Measurements from ENCODE around the gene TMPRSS9. TPM values are rescaled to one million over a fixed set of nuclear protein-coding genes. Genes with fewer than 3 reads are reported as not detected.

Gene TMPRSS9
- total and polyA plus RNA-seq, 2 experiments from 2014 or later: 0.28 TPM; not detected in 1

DNA sequence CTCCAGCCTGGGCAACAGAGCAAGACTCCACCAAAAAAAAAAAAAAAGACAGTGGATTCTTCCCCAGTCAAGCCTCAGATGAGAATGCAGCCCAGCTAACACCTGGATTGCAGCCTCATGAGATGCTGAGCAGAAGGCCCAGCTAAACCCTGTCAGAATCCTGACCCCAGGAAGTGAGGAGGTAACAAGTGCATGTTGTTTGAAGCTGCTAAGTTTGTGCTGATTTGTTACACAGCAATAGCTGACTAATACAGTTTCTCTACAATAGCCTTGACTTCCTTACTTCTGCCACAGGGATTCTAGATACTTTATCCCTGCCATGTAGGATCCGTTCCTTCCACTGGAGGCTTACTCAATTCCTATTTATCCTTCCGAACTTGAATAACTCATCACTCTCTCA, 20.5 kb downstream of the TMPRSS9 start:
- Histone ChIP-seq H3K9me2 (ENCODE audit: insufficient read depth) (no peaks in the 10 kb centered on the region), H3K4me2 (ENCODE audit: unreplicated experiment) (no peak overlapping the region), H3K4me3 (no peak overlapping the region), H3F3A (ENCODE audit: insufficient read depth) (peaks cover 6% of the 10 kb centered on the region; the same call in 1 of the 2 replicates), H4K20me1 (ENCODE audit: insufficient read depth) (no peaks in the 10 kb centered on the region), H2AFZ (no peak overlapping the region), H3K27ac (no peak overlapping the region), H3K9me3 (ENCODE audit: low read depth) (no peaks in the 10 kb centered on the region), H3K4me1 (ENCODE audit: insufficient read depth) (peaks cover 10% of the 10 kb centered on the region), H3K27me3 (replicated peaks; ENCODE audit: insufficient read depth) (no peaks in the 10 kb centered on the region), H3K79me2 (ENCODE audit: insufficient read depth) (no peaks in the 10 kb centered on the region), H3K36me3 (ENCODE audit: low read depth) (no peaks in the 10 kb centered on the region), H3K9ac (no peak overlapping the region)
- DNase-seq: no peak
- in situ Hi-C loops (cut with MboI): loop anchor here (10.0 kb wide), 1 partner anchor 96 kb away; the partner anchor contains the start of gene PEAK3
- 56 to 57% methylated on average over 2 of the region's 2 CpGs for WGBS, 2 experiments (ENCODE audit: low coverage in 1 of 2, low lambda C conversion rate in 2 of 2, missing lambda C conversion rate in 2 of 2)
- no peak for TF ChIP-seq EZH2 (IDR thresholded peaks at IDR 0.05; ENCODE audit: insufficient read depth, poor library complexity, severe bottlenecking)

DNA sequence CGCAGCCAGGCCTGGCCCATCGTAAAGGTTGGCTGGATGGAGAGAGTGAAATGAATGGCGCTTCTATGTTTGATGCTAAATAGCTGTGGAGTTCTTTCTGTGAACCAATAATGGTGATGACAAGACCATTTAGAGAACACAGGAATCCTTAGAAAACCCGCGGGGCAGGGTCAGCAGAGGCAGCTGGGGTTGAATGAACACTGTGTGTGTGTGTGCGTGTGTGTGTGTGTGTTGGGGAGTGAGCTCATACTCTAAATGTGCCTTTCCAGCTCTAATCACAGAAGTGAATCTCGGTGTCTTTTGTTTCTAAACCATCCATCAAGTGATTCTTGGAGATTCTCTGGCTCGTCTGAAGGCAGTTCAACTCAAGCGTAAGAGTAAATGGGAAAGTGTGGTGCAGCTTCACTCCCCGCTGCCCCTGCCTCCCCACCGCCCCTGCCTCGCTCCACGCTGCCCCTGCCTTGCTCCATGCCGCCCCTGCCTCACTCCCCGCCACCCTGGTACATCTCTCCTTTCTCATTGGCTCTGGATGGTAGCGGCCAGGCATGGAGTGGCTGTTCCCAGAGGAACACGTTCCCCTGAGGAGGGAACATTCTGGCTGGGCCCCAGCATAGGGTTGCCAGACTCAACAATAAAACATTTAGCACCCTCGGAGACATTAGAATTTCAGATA, 21.2 kb downstream of the TMPRSS9 start:
- peaks cover 6% of the 10 kb centered on the region; the same call in 1 of the 2 replicates for H3F3A ChIP-seq (ENCODE audit: insufficient read depth)
- H2AFZ ChIP-seq: no peak overlapping the region
- 65 to 71% methylated on average over 17 to 18 of the region's 18 CpGs for WGBS, 2 experiments (ENCODE audit: low coverage in 1 of 2, low lambda C conversion rate in 2 of 2, missing lambda C conversion rate in 2 of 2)
- no peak overlapping the region for H3K4me3 ChIP-seq
- peaks cover 10% of the 10 kb centered on the region for H3K4me1 ChIP-seq (ENCODE audit: insufficient read depth)
- H3K9me2 ChIP-seq (ENCODE audit: insufficient read depth): no peaks in the 10 kb centered on the region
- DNase-seq: no peak
- H3K79me2 ChIP-seq (ENCODE audit: insufficient read depth): no peaks in the 10 kb centered on the region
- H4K20me1 ChIP-seq (ENCODE audit: insufficient read depth): no peaks in the 10 kb centered on the region
- in situ Hi-C loops (cut with MboI): loop anchor here (10.0 kb wide), 1 partner anchor 96 kb away; the partner anchor contains the start of gene PEAK3
- H3K9ac ChIP-seq: no peak overlapping the region
- H3K36me3 ChIP-seq (ENCODE audit: low read depth): no peaks in the 10 kb centered on the region
- H3K9me3 ChIP-seq (ENCODE audit: low read depth): no peaks in the 10 kb centered on the region
- no peak overlapping the region for H3K4me2 ChIP-seq (ENCODE audit: unreplicated experiment)
- TF ChIP-seq EZH2 (IDR thresholded peaks at IDR 0.05; ENCODE audit: insufficient read depth, poor library complexity, severe bottlenecking): no peak
- TF ChIP-seq EZH2phosphoT487 (IDR thresholded peaks at IDR 0.05; ENCODE audit: insufficient read depth, low read depth): no peak
- H3K27me3 ChIP-seq (replicated peaks; ENCODE audit: insufficient read depth): no peaks in the 10 kb centered on the region
- H3K27ac ChIP-seq: no peak overlapping the region

DNA sequence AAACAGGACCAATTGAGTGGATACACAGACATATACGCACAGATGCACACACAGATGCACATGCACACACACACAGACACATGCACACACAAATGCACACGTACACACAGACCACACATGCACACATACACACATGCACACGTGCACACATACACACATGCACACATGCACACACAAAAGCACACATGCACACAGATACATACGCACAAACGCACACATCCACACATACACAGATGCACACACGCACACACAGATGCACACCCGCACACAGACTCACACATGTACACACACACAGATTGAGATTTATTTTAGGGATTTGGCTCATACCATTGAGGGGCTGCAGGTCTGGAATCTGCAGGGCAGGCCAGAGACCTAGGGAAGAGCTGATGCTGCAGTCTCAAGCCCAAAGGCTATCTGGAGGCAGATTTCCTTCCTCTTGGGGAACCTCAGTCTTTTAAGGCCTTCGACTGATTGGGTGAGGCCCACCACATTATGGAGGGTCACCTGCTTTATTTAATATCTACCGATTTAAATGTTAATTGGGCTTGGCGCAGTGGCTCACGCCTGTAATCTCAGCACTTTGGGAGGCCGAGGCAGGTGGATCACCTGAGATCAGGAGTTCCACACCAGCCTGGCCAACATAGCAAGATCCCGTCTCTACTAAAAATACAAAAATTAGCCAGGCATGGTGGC, 22.6 kb downstream of the TMPRSS9 start:
- Histone ChIP-seq H3K4me3 (no peak overlapping the region), H3K27ac (no peak overlapping the region), H3K4me1 (ENCODE audit: insufficient read depth) (peaks cover 10% of the 10 kb centered on the region), H2AFZ (no peak overlapping the region), H3K9me3 (ENCODE audit: low read depth) (no peaks in the 10 kb centered on the region), H3K9me2 (ENCODE audit: insufficient read depth) (no peaks in the 10 kb centered on the region), H3K9ac (no peak overlapping the region), H3K79me2 (ENCODE audit: insufficient read depth) (no peaks in the 10 kb centered on the region), H3K4me2 (ENCODE audit: unreplicated experiment) (no peak overlapping the region), H3K27me3 (replicated peaks; ENCODE audit: insufficient read depth) (no peaks in the 10 kb centered on the region), H3F3A (ENCODE audit: insufficient read depth) (peaks cover 6% of the 10 kb centered on the region; the same call in 1 of the 2 replicates), H3K36me3 (ENCODE audit: low read depth) (no peaks in the 10 kb centered on the region), H4K20me1 (ENCODE audit: insufficient read depth) (no peaks in the 10 kb centered on the region)
- 96 to 97% methylated on average over 13 of the region's 13 CpGs for WGBS, 2 experiments (ENCODE audit: low coverage in 1 of 2, low lambda C conversion rate in 2 of 2, missing lambda C conversion rate in 2 of 2)
- TF ChIP-seq EZH2 (IDR thresholded peaks at IDR 0.05; ENCODE audit: insufficient read depth, poor library complexity, severe bottlenecking) (no peak), EZH2phosphoT487 (IDR thresholded peaks at IDR 0.05; ENCODE audit: insufficient read depth, low read depth) (no peak)
- DNase-seq: no peak
- in situ Hi-C loops (cut with MboI): loop anchor here (10.0 kb wide), 1 partner anchor 98 kb away; the partner anchor contains the start of gene PEAK3

DNA sequence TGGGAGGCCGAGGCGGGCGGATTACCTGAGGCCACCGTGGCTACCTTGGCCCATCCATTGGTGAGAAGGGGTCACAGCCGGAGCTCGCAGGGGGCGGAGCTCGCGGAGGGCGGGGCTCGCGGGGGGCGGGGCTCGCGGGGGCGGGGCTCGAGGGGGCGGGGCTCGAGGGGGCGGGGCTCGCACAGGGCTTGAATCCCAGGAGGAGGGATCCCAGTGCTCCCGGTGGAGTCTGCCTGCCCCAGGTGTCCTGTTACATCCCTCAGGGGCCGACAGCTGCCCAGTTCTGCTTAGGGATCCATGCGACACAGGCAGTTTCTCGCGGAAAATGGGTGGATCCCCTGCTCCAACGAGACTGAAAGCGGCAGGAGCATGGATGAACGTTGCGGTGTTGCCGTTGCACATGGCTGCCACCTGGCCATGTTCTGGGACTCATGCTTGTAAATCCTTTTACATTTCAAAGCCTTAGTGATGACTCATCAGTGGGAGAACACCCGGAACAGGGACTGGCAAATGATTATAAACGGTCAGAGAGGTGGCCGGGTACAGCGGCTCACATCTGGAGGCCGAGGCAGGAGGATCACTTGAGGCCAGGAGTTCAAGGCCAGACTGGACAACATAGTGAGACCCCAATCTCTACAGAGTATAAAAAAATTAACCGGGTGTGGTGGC, 25.1 kb downstream of the TMPRSS9 start:
- H3K79me2 ChIP-seq (ENCODE audit: insufficient read depth): no peaks in the 10 kb centered on the region
- no peak overlapping the region for H3K9ac ChIP-seq
- peaks cover 6% of the 10 kb centered on the region; the same call in 1 of the 2 replicates for H3F3A ChIP-seq (ENCODE audit: insufficient read depth)
- H3K4me1 ChIP-seq (ENCODE audit: insufficient read depth): peaks cover 10% of the 10 kb centered on the region
- peak overlapping the region; percentile 57; the same call in 1 of the 2 replicates for H2AFZ ChIP-seq
- H3K4me3 ChIP-seq: peak overlapping the region; percentile 57
- H3K4me2 ChIP-seq (ENCODE audit: unreplicated experiment): peak overlapping the region; percentile 72
- H3K9me2 ChIP-seq (ENCODE audit: insufficient read depth): no peaks in the 10 kb centered on the region
- WGBS, 2 experiments (ENCODE audit: low coverage in 1 of 2, low lambda C conversion rate in 2 of 2, missing lambda C conversion rate in 2 of 2): 13 to 19% methylated on average over 22 to 36 of the region's 37 CpGs
- no peaks in the 10 kb centered on the region for H4K20me1 ChIP-seq (ENCODE audit: insufficient read depth)
- no peak overlapping the region for H3K27ac ChIP-seq
- H3K36me3 ChIP-seq (ENCODE audit: low read depth): no peaks in the 10 kb centered on the region
- no peaks in the 10 kb centered on the region for H3K27me3 ChIP-seq (replicated peaks; ENCODE audit: insufficient read depth)
- TF ChIP-seq EZH2 (IDR thresholded peaks at IDR 0.05; ENCODE audit: insufficient read depth, poor library complexity, severe bottlenecking) (no peak), EZH2phosphoT487 (IDR thresholded peaks at IDR 0.05; ENCODE audit: insufficient read depth, low read depth) (no peak)
- in situ Hi-C loops (cut with MboI): loop anchor here (10.0 kb wide), 1 partner anchor 100 kb away; the partner anchor contains the start of gene PEAK3
- peak; percentile 87 for DNase-seq
- no peaks in the 10 kb centered on the region for H3K9me3 ChIP-seq (ENCODE audit: low read depth)

Measured in GM23248 (cell line).